GM12878 (cell line): ENCODE measurements around the gene GTSE1. TPM values are rescaled to one million over a fixed set of nuclear protein-coding genes. Genes with fewer than 3 reads are reported as not detected.

Source experiments
- ATAC-seq: fragments of 200-7000 bp; cut with Tn5 transposase; 3 replicates; pipeline ENCODE4 v1.9.1; 2020; ENCODE audit warnings: mild to moderate bottlenecking, moderate library complexity
- BruUV-seq: library from RNA; stranded (reverse); fragments of 400-500 nt; replicated peaks from 2 replicates; lab custom pipeline; 2021; lab: Mats Ljungman, UMichigan
- CTCF ChIA-PET: fragments of 300-600 bp; sonication (Branson Sonifier 250); formaldehyde crosslinking; extraction: SDS; loops from one replicate; lab custom pipeline; 2021; ENCODE audit warnings: inconsistent platforms; lab: Yijun Ruan, JAX
- POLR2A ChIA-PET: fragments of 350-600 bp; formaldehyde crosslinking; extraction: SDS; loops from one replicate; lab custom pipeline; 2021; ENCODE audit warnings: inconsistent platforms; lab: Charles Lee
- RAD21 ChIA-PET: fragments of 300-600 bp; sonication (Branson Sonifier 250); formaldehyde crosslinking; loops from one replicate; lab custom pipeline; 2023; ENCODE audit warnings: antibody characterized with exemption; ENCODE audit not compliant: unreplicated experiment; lab: Charles Lee
- SMC1A ChIA-PET: fragments of 300-600 bp; sonication (Branson Sonifier 250); formaldehyde crosslinking; loops from one replicate; lab custom pipeline; 2023; ENCODE audit not compliant: unreplicated experiment, uncharacterized antibody; lab: Charles Lee
- DNase-seq: peaks from one replicate; pipeline ENCODE4 v3.0.0-alpha.2; 2011; ENCODE audit warnings: low read depth, low spot score
- FAIRE-seq: peaks from 3 replicates; lab custom pipeline; 2011; peaks lifted over from hg19 to GRCh38; lab: Jason Lieb, UNC
- H2AFZ ChIP-seq: 2 replicates; pipeline ENCODE4 v1.6.0; 2011; ENCODE audit warnings: low read depth, low read length, control low read depth; ENCODE audit not compliant: control insufficient read depth
- H3K27ac ChIP-seq: 2 replicates; pipeline ENCODE4 v1.5.1; 2011; ENCODE audit warnings: control low read depth; ENCODE audit not compliant: control insufficient read depth, insufficient read depth
- H3K27me3 ChIP-seq, 2 experiments: replicated peaks in 1 of 2; 2 replicates each; pipeline versions ENCODE4 v1.6.0 to v1.6.1; 2011; ENCODE audit warnings: low read length in 1 of 2; ENCODE audit not compliant: control insufficient read depth in 2 of 2, insufficient read depth in 2 of 2
- H3K36me3 ChIP-seq, 2 experiments: 2 replicates each; pipeline ENCODE4 v1.5.1; 2011; ENCODE audit warnings: low read length in 1 of 2; ENCODE audit not compliant: control insufficient read depth in 2 of 2, insufficient read depth in 2 of 2
- H3K4me1 ChIP-seq: 2 replicates; pipeline ENCODE4 v1.6.1; 2011; ENCODE audit warnings: mild to moderate bottlenecking, low read length, moderate library complexity, mixed read lengths; ENCODE audit not compliant: control insufficient read depth, insufficient read depth
- H3K4me2 ChIP-seq: 2 replicates; pipeline ENCODE4 v1.6.0; 2011; ENCODE audit warnings: control low read depth; ENCODE audit not compliant: control insufficient read depth, insufficient read depth
- H3K4me3 ChIP-seq: fragments of 200-600 bp; sonication (generic); 2 replicates; pipeline ENCODE4 v1.5.1; 2016
- H3K79me2 ChIP-seq: 2 replicates; pipeline ENCODE4 v1.6.0; 2011; ENCODE audit warnings: low read length; ENCODE audit not compliant: control insufficient read depth, insufficient read depth
- H3K9ac ChIP-seq: 2 replicates; pipeline ENCODE4 v1.8.0; 2011; ENCODE audit warnings: low read length, control low read depth, mixed read lengths; ENCODE audit not compliant: control insufficient read depth, insufficient read depth
- H3K9me3 ChIP-seq: replicated peaks from 3 replicates; pipeline ENCODE4 v1.5.1; 2011; ENCODE audit warnings: mild to moderate bottlenecking, low read length; ENCODE audit not compliant: control insufficient read depth, insufficient read depth
- H4K20me1 ChIP-seq: 2 replicates; pipeline ENCODE4 v1.6.0; 2011; ENCODE audit not compliant: control insufficient read depth, insufficient read depth
- ATF3 ChIP-seq: IDR thresholded peaks from 2 replicates; pipeline ENCODE4 v1.6.1; 2011; ENCODE audit warnings: low read depth, mild to moderate bottlenecking, low read length, moderate library complexity, borderline replicate concordance; ENCODE audit errors: extremely low read depth
- ATF7 ChIP-seq: fragments of 450-650 bp; IDR thresholded peaks from 2 replicates; pipeline ENCODE4 v1.6.1; 2016; ENCODE audit warnings: low read depth, mild to moderate bottlenecking
- BMI1 ChIP-seq: fragments of 450-650 bp; IDR thresholded peaks from 2 replicates; pipeline ENCODE4 v1.6.1; 2016; ENCODE audit warnings: mild to moderate bottlenecking, moderate library complexity, borderline replicate concordance
- CREB1 ChIP-seq: IDR thresholded peaks from 2 replicates; pipeline ENCODE4 v1.6.1; 2012; ENCODE audit warnings: low read depth, mild to moderate bottlenecking, inconsistent platforms
- CTCF ChIP-seq, 3 experiments: IDR thresholded peaks in 2 of 3; conservative IDR thresholded peaks in 1 of 3; 2 replicates each; pipeline ENCODE4 v1.5.1; 2011; ENCODE audit warnings: low read depth in 3 of 3, low read length in 3 of 3, mild to moderate bottlenecking in 3 of 3, control low read depth in 2 of 3, moderate library complexity in 2 of 3, inconsistent platforms in 1 of 3, mixed read lengths in 1 of 3; ENCODE audit not compliant: control insufficient read depth in 2 of 3, insufficient read depth in 1 of 3; ENCODE audit errors: extremely low read depth in 1 of 3
- EED ChIP-seq: sonication (generic); IDR thresholded peaks from 2 replicates; pipeline ENCODE4 v1.6.1; 2016; ENCODE audit warnings: antibody characterized with exemption, low read depth
- ESRRA ChIP-seq: IDR thresholded peaks from 2 replicates; pipeline ENCODE4 v1.6.1; 2012; ENCODE audit warnings: mild to moderate bottlenecking, low read length, improper control_type of control experiment
- KDM1A ChIP-seq: fragments of 200-600 bp; sonication (generic); IDR thresholded peaks from 2 replicates; pipeline ENCODE4 v1.6.1; 2016; ENCODE audit warnings: borderline replicate concordance
- NR2C1 ChIP-seq: fragments of 450-650 bp; IDR thresholded peaks from 2 replicates; pipeline ENCODE4 v1.6.1; 2017; ENCODE audit warnings: antibody characterized with exemption, mild to moderate bottlenecking, moderate library complexity
- RB1 ChIP-seq: fragments of 450-650 bp; formaldehyde crosslinking; IDR thresholded peaks from 2 replicates; pipeline ENCODE4 v1.6.1; 2017; ENCODE audit warnings: mild to moderate bottlenecking, borderline replicate concordance
- SIN3A ChIP-seq: IDR thresholded peaks from 2 replicates; pipeline ENCODE4 v1.6.1; 2012; ENCODE audit warnings: low read depth, low read length, improper control_type of control experiment
- SPI1 ChIP-seq: IDR thresholded peaks from 2 replicates; pipeline ENCODE4 v1.6.1; 2011; ENCODE audit warnings: low read depth, mild to moderate bottlenecking, low read length, moderate library complexity, borderline replicate concordance; ENCODE audit not compliant: insufficient read depth
- SRF ChIP-seq, 2 experiments: IDR thresholded peaks; 2 replicates each; pipeline ENCODE4 v1.6.1; 2011; ENCODE audit warnings: low read depth in 2 of 2, low read length in 2 of 2, mild to moderate bottlenecking in 1 of 2, moderate library complexity in 1 of 2
- STAT1 ChIP-seq: fragments of 450-650 bp; conservative IDR thresholded peaks from 2 replicates; pipeline ENCODE4 v1.6.1; 2014; ENCODE audit warnings: antibody characterized with exemption, mild to moderate bottlenecking
- TBL1XR1 ChIP-seq: IDR thresholded peaks from 2 replicates; pipeline ENCODE4 v1.6.1; 2012; ENCODE audit warnings: low read depth, low read length, improper control_type of control experiment
- USF1 ChIP-seq: IDR thresholded peaks from 2 replicates; pipeline ENCODE4 v1.6.1; 2011; ENCODE audit warnings: borderline replicate concordance, low read depth, mild to moderate bottlenecking, moderate library complexity, mixed read lengths, low read length; ENCODE audit not compliant: insufficient read depth; ENCODE audit errors: extremely low read length
- YY1 ChIP-seq: IDR thresholded peaks from 2 replicates; pipeline ENCODE4 v1.6.1; 2011; ENCODE audit warnings: low read depth, mild to moderate bottlenecking, low read length
- ZNF24 ChIP-seq: fragments of 450-650 bp; IDR thresholded peaks from 2 replicates; pipeline ENCODE4 v1.6.1; 2017; ENCODE audit warnings: antibody characterized with exemption, mild to moderate bottlenecking
- ZNF274 ChIP-seq: IDR thresholded peaks from one replicate; pipeline ENCODE4 v1.8.0; 2011; ENCODE audit not compliant: insufficient read length, insufficient read depth
- ZZZ3 ChIP-seq: IDR thresholded peaks from 2 replicates; pipeline ENCODE4 v1.6.1; 2011; ENCODE audit warnings: low read depth; ENCODE audit not compliant: control insufficient read depth, insufficient read length
- WGBS: methylation state at CpG from one replicate; pipeline ENCODE4 v1.1.6; 2016; ENCODE audit warnings: low lambda C conversion rate; ENCODE audit not compliant: insufficient replicate concordance, insufficient coverage; ENCODE audit errors: missing lambda C conversion rate; 5-methylcytosine and 5-hydroxymethylcytosine counted together
- in situ Hi-C: fragments of 300-500 bp; cut with MboI; formaldehyde crosslinking; loops from 9 replicates; pipeline ENCODE4 v1.14.3; 2018; ENCODE audit warnings: mixed read lengths
- intact Hi-C: fragments of 100-400 bp; cut with micrococcal nuclease; formaldehyde crosslinking; loops from one replicate; pipeline ENCODE4 v1.14.2; 2022; ENCODE audit not compliant: unreplicated experiment
- polyA plus RNA-seq, 11 experiments: library from polyadenylated mRNA; depleted of rRNA in 4 of 11; unstranded in 6 of 11; stranded (reverse) in 5 of 11; fragments of >200 nt; fragmentation: Nextera tagmentation in 4 of 11; fragmentation: Illumina TruSeq in 1 of 11; extraction: Ambion mirVana in 4 of 11; extraction: Trizol in 1 of 11; gene quantifications; 1 replicate in 1 of 11; 2 replicates in 10 of 11; pipeline versions ENCODE4 v1.2.1 to v1.2.3, GENCODE V29; 2011 to 2016; ENCODE audit warnings: inconsistent platforms in 2 of 11, missing spikeins in 2 of 11, low read depth in 1 of 11
- total RNA-seq, 4 experiments: library from RNA; depleted of rRNA in 3 of 4; stranded (reverse); fragments of >200 nt in 3 of 4; fragmentation: Illumina TruSeq in 1 of 4; extraction: Trizol in 1 of 4; gene quantifications; 2 replicates each; pipeline versions ENCODE4 v1.2.1 to v1.2.3, GENCODE V29; 2013 to 2021

The GTSE1 gene
- total and polyA plus RNA-seq, 10 of the 15 experiments (the other 5 are each of a cell fraction or from before 2014, with no cell fraction given), result 6.6 to 46.2 (median 32.3) TPM

GRCh38 chr22:46250035-46250782 lies 46.5 kb upstream of the GTSE1 start, which contains the start of gene CDPF1 (continued):
- TF ChIP-seq USF1 (no peak), SIN3A (peak; percentile 86)

GRCh38 chr22:46250783-46251125 lies 45.9 kb upstream of the GTSE1 start:
- H3K27me3 ChIP-seq, result no peaks in the 10 kb centered on the region
- BruUV-seq, result no TSS peak
- H3K9me3 ChIP-seq, result no peaks in the 10 kb centered on the region
- peak; percentile 11; the same call in 2 of the 3 replicates for ATAC-seq
- no peak for DNase-seq
- no peaks in the 10 kb centered on the region for H4K20me1 ChIP-seq
- ChIA-PET CTCF (interaction anchor here (0.7 to 1.2 kb wide), 4 partner anchors 18 to 244 kb away, joined by 3 to 5 read pairs (median 4); partner anchors contain the start of genes GTSE1 and TTC38), POLR2A (interaction anchor here (1.3 kb wide), 1 partner anchor 46 kb away, joined by 9 read pairs; the partner anchor contains the start of gene GTSE1), SMC1A (interaction anchor here (1.1 kb wide), 1 partner anchor 99 kb away, joined by 3 read pairs; no protein-coding TSS in a partner anchor), RAD21 (interaction anchor here (0.8 to 2.1 kb wide), 4 partner anchors 30 to 245 kb away, joined by 3 to 7 read pairs (median 4); partner anchors contain the start of gene GTSE1)
- in situ Hi-C loops (no loop called here), intact Hi-C loops (loop anchor here (5.0 kb wide), 2 partner anchors 47 to 98 kb away; partner anchors contain the start of genes GTSE1 and PPARA)
- H3K9ac ChIP-seq, result peak overlapping the region; percentile 85
- H3K4me2 ChIP-seq, result peak overlapping the region; percentile 78
- H3K4me3 ChIP-seq, result peak overlapping the region; percentile 77
- peak overlapping the region; percentile 81 for H3K27ac ChIP-seq
- FAIRE-seq, result no peak
- H3K36me3 ChIP-seq, result no peaks in the 10 kb centered on the region
- WGBS, result 22% methylated on average over 25 of the region's 25 CpGs
- peaks cover 7% of the 10 kb centered on the region; the same call in 1 of the 2 replicates for H3K4me1 ChIP-seq
- peak overlapping the region; percentile 82 for H2AFZ ChIP-seq
- peaks cover 16% of the 10 kb centered on the region for H3K79me2 ChIP-seq
- TF ChIP-seq CREB1, result no peak
- TF ChIP-seq CTCF (IDR thresholded peaks at IDR 0.05 in 2 of 3, conservative IDR thresholded peaks at IDR 0.05 in 1 of 3; ENCODE audit: control insufficient read depth in 2 of 3, extremely low read depth in 1 of 3, insufficient read depth in 1 of 3, low read depth in 3 of 3, low read length in 3 of 3), result no peak
- TF ChIP-seq NR2C1, result no peak
- no peak for TF ChIP-seq SRF (IDR thresholded peaks at IDR 0.05; ENCODE audit: low read depth in 2 of 2, low read length in 2 of 2)
- TF ChIP-seq STAT1, result no peak
- TF ChIP-seq YY1, result no peak
- no peak for TF ChIP-seq SPI1
- no peak for TF ChIP-seq ATF3
- TF ChIP-seq ZNF24, result no peak
- no peak for TF ChIP-seq EED
- TF ChIP-seq RB1, result no peak
- TF ChIP-seq ATF7, result no peak
- TF ChIP-seq TBL1XR1, result no peak
- no peak for TF ChIP-seq KDM1A
- no peak for TF ChIP-seq ESRRA
- TF ChIP-seq ZZZ3, result no peak
- no peak for TF ChIP-seq ZNF274
- TF ChIP-seq BMI1, result no peak
